Stomach (tissue), 9 donors: ENCODE results near the gene BNIP2. TPM values are rescaled to one million over a fixed set of nuclear protein-coding genes. Genes with fewer than 3 reads are reported as not detected.
"Not testable (repeated sequence)": the region's sequence is repeated elsewhere in the genome, so short reads cannot be mapped to it uniquely, and the experiment has no call there.

Experiments
- DNase-seq, 2 donors: peaks; one replicate each; pipeline versions ENCODE4 v3.0.0 to v3.0.0-alpha.2; 2013 to 2019
- H3K27ac ChIP-seq, 5 donors: fragments of 200-600 bp in 4 of 5; sonication (generic) in 4 of 5; one replicate each; pipeline ENCODE4 v1.5.1; 2013 to 2019; ENCODE audit warnings: mild to moderate bottlenecking in 1 of 5, moderate library complexity in 1 of 5
- H3K27me3 ChIP-seq, 3 donors: fragments of 200-600 bp; sonication (generic); one replicate each; pipeline ENCODE4 v1.5.1; 2017 to 2019; ENCODE audit warnings: mixed run types in 1 of 3
- H3K36me3 ChIP-seq, 4 donors: fragments of 200-600 bp; sonication (generic); 1 replicate in 3 of 4; 2 replicates in 1 of 4; pipeline ENCODE4 v1.5.1; 2016 to 2019
- H3K4me1 ChIP-seq, 4 donors: fragments of 200-600 bp; sonication (generic); one replicate each; pipeline ENCODE4 v1.5.1; 2016 to 2019
- H3K4me3 ChIP-seq, 4 donors: fragments of 200-600 bp; sonication (generic) in 3 of 4; one replicate each; pipeline ENCODE4 v1.5.1; 2016 to 2019; ENCODE audit warnings: mild to moderate bottlenecking in 1 of 4
- H3K9me3 ChIP-seq, 4 donors: fragments of 200-600 bp; sonication (generic); one replicate each; pipeline ENCODE4 v1.5.1; 2016 to 2019
- CTCF ChIP-seq, 7 experiments: fragments of 450-650 bp in 4 of 7; fragments of 200-600 bp in 3 of 7; sonication (generic) in 3 of 7; IDR thresholded peaks; one replicate each; pipeline ENCODE4 v1.5.1; 2016 to 2019; ENCODE audit warnings: antibody characterized with exemption in 7 of 7, control low read depth in 2 of 7, mild to moderate bottlenecking in 1 of 7
- EP300 ChIP-seq: sonication (generic); formaldehyde crosslinking; IDR thresholded peaks from one replicate; pipeline ENCODE4 v1.6.1; 2017; ENCODE audit warnings: antibody characterized with exemption
- POLR2A ChIP-seq, 4 donors: fragments of 450-650 bp; IDR thresholded peaks; one replicate each; pipeline ENCODE4 v1.6.1; 2016; ENCODE audit warnings: antibody characterized with exemption in 4 of 4, control low read depth in 2 of 4, mild to moderate bottlenecking in 1 of 4, moderate library complexity in 1 of 4
- POLR2AphosphoS5 ChIP-seq, 3 donors: sonication (generic); formaldehyde crosslinking; IDR thresholded peaks; one replicate each; pipeline ENCODE4 v1.6.1; 2016; ENCODE audit warnings: antibody characterized with exemption in 3 of 3
- WGBS, 5 donors: extraction: QIAGEN DNeasy Blood & Tissue Kit in 3 of 5; methylation state at CpG; one replicate each; pipeline versions ENCODE4 v1.1.5 to v1.1.7; 2013 to 2018; 5-methylcytosine and 5-hydroxymethylcytosine counted together
- intact Hi-C: fragments of 100-400 bp; cut with DNase I; formaldehyde crosslinking; loops from one replicate; pipeline ENCODE4 v1.15.1; 2023; ENCODE audit warnings: low total_unique reads
- polyA plus RNA-seq, 3 donors: library from polyadenylated mRNA; stranded (reverse); fragments of 200-250 nt; gene quantifications; one replicate each; pipeline ENCODE4 v1.2.3, GENCODE V29; 2013
- total RNA-seq, 5 donors: library from RNA; depleted of rRNA; stranded (reverse); fragments of >200 nt; gene quantifications; one replicate each; pipeline versions ENCODE4 v1.1.0 to v1.2.3, GENCODE V29; 2014 to 2016
- donor health status: healthy with polysubstance abuse.
- donor health status: Bipolar disorder and iron deficiency.
- donor health status: healthy.

BNIP2 gene
- total and polyA plus RNA-seq, 8 donors, result 15.2 to 194 (median 53.6) TPM

DNA sequence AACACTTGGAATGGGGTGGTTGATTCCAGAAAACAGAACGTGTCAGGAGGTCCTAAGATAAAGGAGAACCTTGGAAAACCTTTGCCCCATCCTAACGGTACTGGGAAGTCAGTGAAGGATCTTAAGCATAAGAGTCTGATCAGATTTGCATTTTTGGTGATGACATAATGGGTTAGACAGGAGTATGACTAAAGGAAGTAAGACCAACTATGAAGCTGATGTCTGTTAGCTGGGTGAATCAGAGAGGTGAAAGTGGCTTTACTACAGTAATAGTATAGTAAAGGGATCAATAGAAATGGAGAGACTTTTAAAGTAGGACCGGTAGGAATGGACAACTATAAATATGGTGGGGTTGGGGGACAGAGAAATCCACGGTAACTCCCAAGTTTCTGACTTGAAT is 44.4 kb downstream of the BNIP2 start:
- WGBS, 5 donors, result 71 to 78% (median 74%) methylated on average over 4 of the region's 4 CpGs
- Histone ChIP-seq H3K4me1 (peaks cover 0 to 3% (median 0%) of the 10 kb centered on the region in 4 donors), H3K27me3 (no peaks in the 10 kb centered on the region), H3K4me3 (no peak overlapping the region), H3K27ac (no peak overlapping the region), H3K36me3 (peaks cover 0 to 84% (median 82%) of the 10 kb centered on the region in 4 donors), H3K9me3 (no peaks in the 10 kb centered on the region)
- intact Hi-C loops, result no loop called here
- TF ChIP-seq EP300, result no peak
- no peak for TF ChIP-seq CTCF (IDR thresholded peaks at IDR 0.05)
- no peak for TF ChIP-seq POLR2A (IDR thresholded peaks at IDR 0.05)
- TF ChIP-seq POLR2AphosphoS5 (IDR thresholded peaks at IDR 0.05), result no peak
- DNase-seq, result no peak

GRCh38 chr15:59642351-59642750 is 46.8 kb downstream of the BNIP2 start:
- intact Hi-C loops, result no loop called here
- H3K36me3 ChIP-seq, result peaks cover 0 to 89% (median 85%) of the 10 kb centered on the region in 4 donors
- H3K27ac ChIP-seq, result no peak overlapping the region
- no peaks in the 10 kb centered on the region for H3K9me3 ChIP-seq
- DNase-seq, result no peak
- no peak overlapping the region for H3K4me3 ChIP-seq
- no peaks in the 10 kb centered on the region for H3K27me3 ChIP-seq
- WGBS, 5 donors, result 71 to 87% (median 84%) methylated on average over 2 of the region's 2 CpGs
- no peak for TF ChIP-seq CTCF (IDR thresholded peaks at IDR 0.05)
- TF ChIP-seq EP300, result no peak
- no peaks in the 10 kb centered on the region for H3K4me1 ChIP-seq

- peaks cover 0 to 53% (median 50%) of the 10 kb centered on the region in 4 donors for H3K36me3 ChIP-seq
- H3K27me3 ChIP-seq, DNase-seq, H3K27ac ChIP-seq, H3K4me3 ChIP-seq, H3K4me1 ChIP-seq, H3K9me3 ChIP-seq, intact Hi-C loops: not testable (repeated sequence)
- WGBS, 5 donors, result 72 to 94% (median 82%) methylated on average over 2 of the region's 2 CpGs
Observed at GRCh38 chr15:59637507-59637906, 51.6 kb downstream of the BNIP2 start.

GRCh38 chr15:59636184-59636583 is 52.9 kb downstream of the BNIP2 start:
- H3K9me3 ChIP-seq, result no peaks in the 10 kb centered on the region
- H3K27ac ChIP-seq, result no peak overlapping the region
- no peak overlapping the region for H3K4me3 ChIP-seq
- peaks cover 0 to 43% (median 41%) of the 10 kb centered on the region in 4 donors for H3K36me3 ChIP-seq
- intact Hi-C loops, result no loop called here
- no peak for DNase-seq
- no peaks in the 10 kb centered on the region for H3K4me1 ChIP-seq
- TF ChIP-seq EP300 (no peak), CTCF (IDR thresholded peaks at IDR 0.05) (no peak), POLR2A (IDR thresholded peaks at IDR 0.05) (no peak)
- H3K27me3 ChIP-seq, result no peaks in the 10 kb centered on the region
- WGBS, 5 donors, result 72 to 85% (median 79%) methylated on average over 3 of the region's 3 CpGs

GRCh38 chr15:59632714-59633113 is 56.4 kb downstream of the BNIP2 start:
- no peaks in the 10 kb centered on the region for H3K9me3 ChIP-seq
- intact Hi-C loops, result no loop called here
- H3K4me1 ChIP-seq, result no peaks in the 10 kb centered on the region
- 50 to 77% (median 66%) methylated on average over 4 of the region's 4 CpGs for WGBS, 5 donors
- H3K36me3 ChIP-seq, result peaks cover 0 to 8% (median 8%) of the 10 kb centered on the region in 4 donors
- no peaks in the 10 kb centered on the region for H3K27me3 ChIP-seq
- no peak overlapping the region for H3K4me3 ChIP-seq
- H3K27ac ChIP-seq, result no peak overlapping the region
- peak in 1 of 2 donors; percentile 16 for DNase-seq
- TF ChIP-seq CTCF (IDR thresholded peaks at IDR 0.05) (no peak), EP300 (no peak)
